ENCODE results near the gene APOBEC4.

Gene APOBEC4, protein sequence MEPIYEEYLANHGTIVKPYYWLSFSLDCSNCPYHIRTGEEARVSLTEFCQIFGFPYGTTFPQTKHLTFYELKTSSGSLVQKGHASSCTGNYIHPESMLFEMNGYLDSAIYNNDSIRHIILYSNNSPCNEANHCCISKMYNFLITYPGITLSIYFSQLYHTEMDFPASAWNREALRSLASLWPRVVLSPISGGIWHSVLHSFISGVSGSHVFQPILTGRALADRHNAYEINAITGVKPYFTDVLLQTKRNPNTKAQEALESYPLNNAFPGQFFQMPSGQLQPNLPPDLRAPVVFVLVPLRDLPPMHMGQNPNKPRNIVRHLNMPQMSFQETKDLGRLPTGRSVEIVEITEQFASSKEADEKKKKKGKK

DNA sequence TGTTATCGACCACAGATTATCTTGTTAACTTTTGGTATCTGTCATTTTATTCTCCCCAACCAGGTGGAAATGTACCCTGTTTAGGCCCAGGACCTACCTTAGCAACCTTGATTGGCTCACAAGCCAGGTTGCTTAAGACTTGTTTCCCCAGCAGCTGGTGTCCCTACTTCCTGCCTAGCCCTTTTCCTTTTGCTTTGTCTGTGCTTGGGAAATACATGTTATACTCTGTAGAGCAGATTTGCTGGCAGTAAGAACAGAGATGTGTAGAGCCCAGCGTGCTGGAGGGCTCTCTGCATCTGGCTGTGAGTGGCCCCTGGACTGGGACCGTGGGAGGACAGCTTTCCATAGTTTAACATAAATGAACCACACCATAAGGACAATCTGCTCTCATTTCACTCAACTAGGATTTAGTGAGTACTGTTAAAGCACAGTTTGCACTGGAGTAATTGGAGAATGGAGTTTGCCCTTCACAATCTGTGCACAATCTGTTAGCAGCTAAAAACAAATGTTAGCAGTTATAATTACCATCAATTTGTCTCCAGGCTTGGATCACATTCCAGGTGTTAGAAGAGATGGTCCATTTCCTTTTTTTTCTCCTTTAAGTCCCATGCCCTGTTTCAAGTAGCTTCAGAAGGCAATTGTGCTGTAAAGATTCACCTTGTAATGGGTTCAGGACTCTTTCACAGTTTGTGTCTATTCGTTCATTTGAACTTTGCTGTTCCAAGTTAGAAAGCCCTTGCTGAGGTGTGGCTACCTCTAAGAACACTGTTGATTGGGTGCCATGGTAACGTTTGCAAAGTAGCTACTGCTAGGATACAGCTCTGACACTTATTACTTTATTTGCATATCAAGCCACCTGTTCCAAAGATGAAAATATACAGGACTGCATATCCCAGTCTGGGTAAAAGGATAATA, at the start of gene APOBEC4:
Gene APOBEC4, minus strand, starts transcription at position 770 of the 915 bp plus-strand sequence. CDS start 4,535 bp downstream, outside the sequence.
- TF ChIP-seq, protein P1, sequence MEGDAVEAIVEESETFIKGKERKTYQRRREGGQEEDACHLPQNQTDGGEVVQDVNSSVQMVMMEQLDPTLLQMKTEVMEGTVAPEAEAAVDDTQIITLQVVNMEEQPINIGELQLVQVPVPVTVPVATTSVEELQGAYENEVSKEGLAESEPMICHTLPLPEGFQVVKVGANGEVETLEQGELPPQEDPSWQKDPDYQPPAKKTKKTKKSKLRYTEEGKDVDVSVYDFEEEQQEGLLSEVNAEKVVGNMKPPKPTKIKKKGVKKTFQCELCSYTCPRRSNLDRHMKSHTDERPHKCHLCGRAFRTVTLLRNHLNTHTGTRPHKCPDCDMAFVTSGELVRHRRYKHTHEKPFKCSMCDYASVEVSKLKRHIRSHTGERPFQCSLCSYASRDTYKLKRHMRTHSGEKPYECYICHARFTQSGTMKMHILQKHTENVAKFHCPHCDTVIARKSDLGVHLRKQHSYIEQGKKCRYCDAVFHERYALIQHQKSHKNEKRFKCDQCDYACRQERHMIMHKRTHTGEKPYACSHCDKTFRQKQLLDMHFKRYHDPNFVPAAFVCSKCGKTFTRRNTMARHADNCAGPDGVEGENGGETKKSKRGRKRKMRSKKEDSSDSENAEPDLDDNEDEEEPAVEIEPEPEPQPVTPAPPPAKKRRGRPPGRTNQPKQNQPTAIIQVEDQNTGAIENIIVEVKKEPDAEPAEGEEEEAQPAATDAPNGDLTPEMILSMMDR (conservative IDR thresholded peaks at IDR 0.05; ENCODE audit: control insufficient read depth, insufficient read depth, low read depth, low read length): no peak
- DNase-seq (ENCODE audit: low read depth): no peak
- H3K4me3 ChIP-seq (ENCODE audit: control insufficient read depth, low read depth, low read length): no peak within 1 kb of the TSS

DNA sequence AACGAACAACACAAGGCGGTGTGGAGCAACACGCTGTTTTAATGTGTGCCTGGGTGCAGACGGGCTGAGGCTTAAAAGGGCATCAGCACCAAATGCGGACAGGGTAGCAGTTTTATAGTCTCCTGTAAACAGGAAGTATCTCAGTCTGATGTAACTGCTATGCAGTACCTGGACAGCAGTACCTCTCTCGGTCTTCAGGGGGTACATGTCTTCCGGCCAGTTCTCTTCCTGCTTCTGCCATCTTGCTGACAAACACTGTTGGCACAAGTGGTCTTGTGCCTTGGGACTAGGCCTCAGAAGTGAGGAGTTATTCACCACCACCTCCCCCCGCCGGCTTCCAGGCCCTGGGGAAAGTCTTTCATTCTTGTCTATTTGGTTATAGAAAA, 49.7 kb upstream of the APOBEC4 start:
- no peak for DNase-seq (ENCODE audit: low read depth)
- no peak overlapping the region for H3K4me3 ChIP-seq (ENCODE audit: control insufficient read depth, low read depth, low read length)
- TF ChIP-seq, protein P1 (conservative IDR thresholded peaks at IDR 0.05; ENCODE audit: control insufficient read depth, insufficient read depth, low read depth, low read length): no peak

DNA sequence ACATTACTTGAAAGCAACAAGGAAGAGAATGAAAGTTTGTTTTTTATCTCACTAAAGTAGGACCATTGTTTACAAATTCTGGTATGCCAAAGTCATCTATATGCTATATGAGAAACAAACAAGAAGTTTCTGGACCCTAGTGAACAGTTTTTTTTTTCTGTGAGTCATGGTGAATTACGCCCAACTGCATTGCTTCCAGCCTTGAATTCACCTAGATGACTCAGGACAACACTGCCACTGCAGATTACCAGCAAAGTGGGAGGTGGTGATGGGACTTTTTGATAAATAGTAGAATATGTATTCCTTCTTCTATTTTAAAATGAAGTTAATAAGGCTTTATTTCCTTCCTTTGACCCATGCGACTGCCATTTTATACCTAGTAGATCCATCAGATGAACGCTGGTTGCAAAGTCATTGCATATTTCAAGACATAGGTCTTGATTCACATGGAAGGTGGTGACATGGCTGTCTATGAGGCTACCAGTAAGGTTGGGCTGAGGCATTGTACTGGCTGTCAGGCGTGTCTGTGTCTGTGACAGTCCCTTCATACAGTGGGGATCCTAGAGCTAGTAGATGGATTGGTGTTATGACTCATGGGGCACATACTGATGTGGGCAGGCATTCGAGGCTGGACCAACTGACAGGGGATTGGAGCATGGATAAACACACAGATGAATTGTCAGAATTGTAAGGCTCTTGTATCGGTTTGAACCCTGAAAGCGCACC, 49.1 kb upstream of the APOBEC4 start:
- peak; percentile 39 for DNase-seq (ENCODE audit: low read depth)
- TF ChIP-seq, protein P1 (conservative IDR thresholded peaks at IDR 0.05; ENCODE audit: control insufficient read depth, insufficient read depth, low read depth, low read length): no peak
- H3K4me3 ChIP-seq (ENCODE audit: control insufficient read depth, low read depth, low read length): no peak overlapping the region

DNA sequence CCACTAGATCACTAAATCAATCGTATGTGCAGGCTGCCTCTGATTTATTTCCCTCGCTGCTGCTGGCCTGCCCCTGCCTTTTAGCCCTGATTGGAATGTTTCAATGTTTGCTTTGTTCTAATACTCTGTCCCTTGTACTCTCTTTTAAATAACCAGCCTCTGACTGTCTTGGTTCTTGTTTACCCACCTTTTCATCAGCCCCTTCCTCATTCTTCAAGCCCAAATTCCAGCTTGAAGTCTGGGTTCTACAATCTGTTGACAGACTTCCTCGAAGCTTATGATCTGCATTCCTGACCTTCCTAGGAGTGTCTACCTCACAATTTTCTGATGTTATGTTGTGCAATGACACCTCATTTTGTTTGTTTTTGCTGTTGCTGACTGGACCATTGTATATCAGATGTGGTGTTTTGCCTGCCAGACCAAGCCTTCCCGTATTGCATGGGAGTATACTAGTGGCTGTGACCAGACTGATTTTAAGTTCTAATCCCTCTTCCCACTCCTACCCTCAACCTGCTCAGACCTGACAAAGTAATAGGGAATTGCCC, 46.6 kb upstream of the APOBEC4 start:
- no peak overlapping the region for H3K4me3 ChIP-seq (ENCODE audit: control insufficient read depth, low read depth, low read length)
- TF ChIP-seq, protein P1 (conservative IDR thresholded peaks at IDR 0.05; ENCODE audit: control insufficient read depth, insufficient read depth, low read depth, low read length): no peak
- DNase-seq (ENCODE audit: low read depth): no peak

DNA sequence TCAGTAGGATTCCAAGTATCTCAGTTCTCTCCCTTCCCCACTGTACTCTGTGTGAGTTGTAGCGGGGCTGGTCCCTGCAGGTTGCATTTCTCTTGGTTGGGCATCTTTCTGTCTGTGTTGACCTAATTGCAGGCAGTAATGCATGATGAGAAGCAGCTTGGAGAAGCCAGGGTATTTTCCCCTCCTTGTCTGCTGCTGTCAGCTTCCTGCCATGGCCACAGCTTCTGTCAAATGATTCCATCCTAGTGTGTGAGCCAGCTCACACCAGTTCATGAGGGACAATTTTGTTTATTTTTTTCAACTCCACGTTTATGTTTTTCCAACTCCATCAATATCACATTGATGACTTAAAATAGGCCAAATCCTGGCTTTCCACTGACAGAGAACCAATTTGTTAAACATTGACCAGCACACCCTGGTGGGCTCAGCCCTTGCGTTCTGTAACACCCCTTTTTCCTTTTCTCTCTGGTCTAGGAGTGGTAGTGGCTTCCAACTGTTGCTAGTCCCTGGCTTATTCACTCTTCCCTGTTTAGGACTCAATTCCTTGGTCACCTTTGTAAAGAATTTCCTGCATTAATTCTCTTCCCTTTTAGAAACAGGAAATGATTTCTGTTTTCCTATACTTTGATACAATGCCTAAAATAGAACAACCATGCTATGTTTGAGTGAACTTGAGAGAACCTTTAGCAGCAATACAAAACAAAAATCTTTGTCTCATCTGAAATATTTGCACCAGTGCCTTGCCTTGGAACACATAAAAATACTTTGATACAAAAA, 44.9 kb upstream of the APOBEC4 start:
- no peak for DNase-seq (ENCODE audit: low read depth)
- TF ChIP-seq, protein P1 (conservative IDR thresholded peaks at IDR 0.05; ENCODE audit: control insufficient read depth, insufficient read depth, low read depth, low read length): no peak
- H3K4me3 ChIP-seq (ENCODE audit: control insufficient read depth, low read depth, low read length): no peak overlapping the region

Measured in fibroblast of mammary gland (primary cell).